ENCODE data around the gene CCDC69.

GRCh38 chr5:151233616-151234085 is 9.8 kb upstream of the CCDC69 start:
- no peak for TF ChIP-seq CTCF (IDR thresholded peaks at IDR 0.05; ENCODE audit: low read depth, low read length)
- no peak for TF ChIP-seq POLR2A (IDR thresholded peaks at IDR 0.05; ENCODE audit: extremely low read depth, insufficient read length)
- TF ChIP-seq, protein P1, sequence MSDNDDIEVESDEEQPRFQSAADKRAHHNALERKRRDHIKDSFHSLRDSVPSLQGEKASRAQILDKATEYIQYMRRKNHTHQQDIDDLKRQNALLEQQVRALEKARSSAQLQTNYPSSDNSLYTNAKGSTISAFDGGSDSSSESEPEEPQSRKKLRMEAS (IDR thresholded peaks at IDR 0.05; ENCODE audit: low read depth, low read length) = no peak

Measured in NB4 (cell line).